NCI-H128 (cell line): ENCODE measurements around the gene NOVA2.
A peak's percentile ranks its signal among the peaks of the same experiment; 100 is the strongest.
"Not testable (repeated sequence)": the region's sequence is repeated elsewhere in the genome, so short reads cannot be mapped to it uniquely, and the experiment has no call there.

Experiments
- DNase-seq: peaks from one replicate; lab custom pipeline; 2025; ENCODE audit not compliant: unreplicated experiment; lab: John Stamatoyannopoulos, UW

NOVA2 gene

DNA sequence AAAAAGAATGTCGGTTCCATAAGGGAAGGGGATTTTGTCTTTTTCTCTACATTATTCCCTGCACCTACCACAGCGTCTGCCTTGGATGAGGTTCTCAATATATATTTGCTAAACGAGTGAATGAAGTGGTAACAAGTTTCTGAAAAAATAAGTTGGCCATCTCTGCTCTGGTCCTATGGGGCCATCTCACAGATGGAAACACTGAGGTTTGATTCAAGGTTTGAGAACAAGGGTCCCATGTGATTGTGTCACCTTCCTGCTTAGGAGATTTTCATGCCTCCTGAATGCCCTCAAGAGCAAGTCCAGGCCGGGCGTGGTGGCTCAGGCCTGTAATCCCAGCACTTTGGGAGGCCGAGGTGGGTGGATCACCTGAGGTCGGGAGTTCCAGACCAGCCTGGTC is 74.4 kb downstream of the NOVA2 start:
- DNase-seq, result no peak

DNA sequence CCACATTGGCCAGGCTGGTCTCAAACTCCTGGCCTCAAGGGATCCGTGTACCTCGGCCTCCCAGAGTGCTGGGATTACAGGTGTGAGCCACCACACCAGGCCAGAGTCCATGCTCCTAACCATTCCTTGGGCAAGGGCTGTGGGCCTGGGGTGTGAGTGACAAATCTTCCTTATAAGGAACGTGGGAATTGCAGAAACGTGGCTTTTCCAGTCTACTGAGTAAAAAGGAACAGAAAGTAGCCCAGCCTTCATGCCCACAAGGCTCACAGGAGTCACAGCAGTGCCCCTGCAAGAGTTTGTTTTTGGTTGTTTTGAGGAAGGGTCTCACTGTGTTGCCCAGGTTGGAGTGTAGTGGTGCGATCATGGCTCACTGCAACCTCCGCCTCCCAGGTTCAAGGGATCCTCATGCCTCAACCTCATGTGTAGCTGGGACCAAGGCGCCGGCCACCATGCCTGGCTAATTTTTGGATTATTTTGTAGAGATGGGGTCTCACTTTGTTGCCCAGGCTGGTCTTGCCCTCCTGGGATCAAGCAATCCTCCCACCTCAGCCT is 76.3 kb downstream of the NOVA2 start:
- DNase-seq, result no peak

DNA sequence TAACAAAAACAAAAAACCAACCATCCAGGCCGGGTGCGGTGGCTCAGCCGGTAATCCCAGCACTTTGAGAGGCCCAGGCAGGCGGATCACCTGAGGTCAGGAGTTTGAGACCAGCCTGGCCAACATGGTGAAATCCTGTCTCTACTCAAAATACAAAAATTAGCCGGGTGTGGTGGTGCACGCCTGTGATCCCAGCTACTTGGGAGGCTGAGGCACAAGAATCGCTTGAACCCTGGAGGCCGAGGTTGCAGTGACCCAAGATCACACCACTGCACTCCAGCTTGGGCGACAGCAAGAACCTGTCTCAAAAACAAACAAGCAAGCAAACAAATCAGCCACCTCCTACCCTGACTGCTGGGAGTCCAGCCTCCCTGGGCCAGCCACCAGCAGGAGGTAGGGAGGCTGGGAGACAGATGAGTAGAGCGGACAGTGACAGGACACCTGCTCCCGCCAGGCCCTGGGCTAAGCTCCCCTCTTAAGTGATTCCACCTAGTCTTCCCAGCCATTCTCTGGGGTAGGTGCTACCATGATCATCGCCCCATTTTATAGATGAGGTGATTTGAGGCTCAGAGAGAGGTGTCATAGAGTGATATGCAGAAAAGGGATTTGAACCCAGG is 77.6 kb downstream of the NOVA2 start:
- not testable (repeated sequence) for DNase-seq

DNA sequence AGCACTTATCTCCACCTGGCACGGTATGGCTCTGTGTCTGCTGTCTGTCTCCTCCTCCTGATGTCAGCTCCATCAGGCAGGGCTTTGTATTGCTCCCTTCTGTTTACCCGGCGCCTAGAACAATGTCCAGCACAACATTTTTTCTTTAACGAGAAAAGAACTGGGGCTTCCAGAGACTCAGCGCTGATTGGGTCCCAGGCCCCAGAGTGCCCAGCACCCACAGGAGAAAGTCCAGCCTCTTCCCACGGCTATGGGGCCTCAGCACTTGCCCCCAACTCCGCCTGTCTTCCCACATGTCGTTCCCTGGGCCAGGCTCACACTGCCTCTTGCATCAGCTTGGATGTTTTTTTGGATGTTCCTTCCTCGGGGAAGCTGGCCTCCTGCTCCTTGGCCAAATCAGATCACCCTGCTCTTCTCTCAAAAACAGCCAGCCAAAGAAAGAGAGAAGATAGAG is 78.1 kb downstream of the NOVA2 start:
- no peak for DNase-seq

DNA sequence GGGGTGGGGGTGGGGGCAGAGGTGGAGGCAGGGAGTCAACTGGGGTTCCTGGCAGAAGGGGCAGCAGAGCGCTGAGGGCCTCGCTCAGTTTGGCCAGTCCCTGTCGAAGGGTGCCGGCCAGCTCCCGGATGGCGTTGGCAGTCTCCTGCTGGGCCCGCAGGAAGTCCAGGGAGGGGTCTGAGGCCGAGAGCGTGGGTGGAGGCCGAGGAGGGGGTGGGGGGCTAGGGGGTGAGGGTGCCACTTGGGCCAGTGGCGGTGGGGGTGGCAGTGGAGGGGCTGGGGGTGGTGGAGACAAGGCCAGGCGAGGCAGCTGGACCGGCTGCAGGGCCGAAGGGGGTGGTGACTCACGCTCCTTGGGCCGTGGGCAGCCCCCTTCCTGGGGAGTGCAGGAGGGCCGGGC is 82.8 kb downstream of the NOVA2 start:
- DNase-seq, result no peak

DNA sequence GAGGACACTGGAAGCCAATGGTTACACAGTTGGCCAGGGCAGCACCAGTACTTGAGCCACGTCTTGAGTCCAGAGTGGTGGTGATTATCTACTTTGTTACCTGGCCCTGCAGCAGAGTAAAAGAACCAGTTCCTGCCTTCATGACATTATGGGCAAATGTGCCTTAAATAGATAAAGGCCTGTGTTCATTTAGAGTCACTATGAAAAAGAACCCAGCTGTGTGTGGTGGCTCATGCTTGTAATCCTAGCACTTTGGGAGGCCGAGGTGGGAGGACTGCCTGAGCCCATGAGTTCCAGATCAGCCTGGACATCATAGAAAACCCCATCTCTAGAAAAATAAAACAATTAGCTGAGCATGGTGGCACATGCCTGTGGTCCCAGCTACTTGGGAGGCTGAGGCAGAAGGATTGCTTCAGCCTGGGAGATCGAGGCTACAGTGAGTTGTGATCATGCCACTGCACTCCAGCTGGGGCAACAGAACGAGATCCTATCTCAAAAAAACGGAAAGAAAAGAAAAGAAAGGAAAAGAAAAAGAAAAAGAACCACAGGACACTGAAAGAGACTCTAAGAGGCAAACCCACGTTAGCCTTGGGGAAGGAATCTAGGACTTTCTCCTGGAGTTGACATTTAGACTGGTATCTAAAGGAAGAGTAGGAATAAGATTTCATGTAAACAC is 84.3 kb downstream of the NOVA2 start:
- no peak for DNase-seq

DNA sequence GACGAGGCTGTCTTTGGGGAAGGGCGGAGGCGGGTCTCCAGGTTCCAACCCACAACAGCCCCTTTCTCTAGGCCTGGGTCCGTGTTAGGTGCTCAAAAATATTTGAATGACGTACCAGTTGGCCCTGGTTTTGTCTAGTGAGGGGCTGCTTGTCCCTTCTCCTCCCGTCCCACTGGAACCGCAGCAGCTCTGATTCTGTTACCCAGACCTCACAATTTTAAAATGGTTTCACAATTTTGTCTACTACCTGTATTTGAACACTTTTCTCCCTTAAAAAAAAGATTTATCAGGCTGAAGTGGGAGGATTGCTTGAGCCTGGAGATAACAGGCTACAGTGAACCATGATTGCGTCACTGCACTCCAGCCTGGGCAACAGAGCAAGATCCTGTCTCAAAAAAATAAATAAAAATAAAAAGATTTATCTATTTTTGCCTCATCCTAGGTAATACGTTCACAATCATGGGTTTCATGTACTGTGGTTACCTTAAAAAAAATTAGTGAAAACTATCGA is 86.4 kb downstream of the NOVA2 start:
- DNase-seq, result no peak

DNA sequence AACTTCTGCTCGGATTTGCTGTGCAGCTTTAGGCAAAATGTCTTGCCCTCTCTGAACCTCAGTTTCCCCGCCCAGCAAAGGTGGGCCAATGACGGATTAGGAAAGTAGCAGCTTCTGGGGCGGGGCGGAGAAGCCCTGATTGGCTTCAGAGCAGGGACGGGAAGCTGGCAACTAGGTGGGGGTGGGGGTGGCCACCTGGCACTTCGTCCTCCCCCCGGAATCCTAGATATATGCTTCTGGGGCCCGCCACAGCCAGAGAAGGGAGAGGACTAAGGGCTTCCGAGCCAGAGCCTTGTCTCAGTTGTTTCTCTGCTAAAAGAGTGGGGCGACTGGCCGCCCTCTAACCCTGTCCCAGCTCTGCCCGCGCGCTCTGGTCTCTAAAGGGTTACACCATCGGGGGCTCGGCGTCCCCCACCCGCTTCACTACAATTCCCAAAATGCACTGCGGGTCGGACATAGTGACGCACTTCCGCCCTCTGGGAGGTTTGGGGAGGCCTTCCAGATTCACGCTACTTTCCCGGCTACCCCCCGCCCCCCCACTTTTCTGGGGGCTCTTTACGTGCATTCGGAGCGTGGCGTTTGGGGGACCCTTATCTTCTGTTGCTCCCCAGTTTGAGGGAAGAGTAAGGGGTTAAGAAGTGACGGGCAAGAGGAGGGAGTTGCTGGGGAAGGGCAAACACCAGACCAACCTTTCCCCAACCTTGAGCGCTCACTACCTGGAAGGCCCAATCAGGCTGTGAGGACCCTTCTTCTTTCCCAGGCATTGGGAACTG is 87.1 kb downstream of the NOVA2 start:
- DNase-seq, result peak; percentile 85

DNA sequence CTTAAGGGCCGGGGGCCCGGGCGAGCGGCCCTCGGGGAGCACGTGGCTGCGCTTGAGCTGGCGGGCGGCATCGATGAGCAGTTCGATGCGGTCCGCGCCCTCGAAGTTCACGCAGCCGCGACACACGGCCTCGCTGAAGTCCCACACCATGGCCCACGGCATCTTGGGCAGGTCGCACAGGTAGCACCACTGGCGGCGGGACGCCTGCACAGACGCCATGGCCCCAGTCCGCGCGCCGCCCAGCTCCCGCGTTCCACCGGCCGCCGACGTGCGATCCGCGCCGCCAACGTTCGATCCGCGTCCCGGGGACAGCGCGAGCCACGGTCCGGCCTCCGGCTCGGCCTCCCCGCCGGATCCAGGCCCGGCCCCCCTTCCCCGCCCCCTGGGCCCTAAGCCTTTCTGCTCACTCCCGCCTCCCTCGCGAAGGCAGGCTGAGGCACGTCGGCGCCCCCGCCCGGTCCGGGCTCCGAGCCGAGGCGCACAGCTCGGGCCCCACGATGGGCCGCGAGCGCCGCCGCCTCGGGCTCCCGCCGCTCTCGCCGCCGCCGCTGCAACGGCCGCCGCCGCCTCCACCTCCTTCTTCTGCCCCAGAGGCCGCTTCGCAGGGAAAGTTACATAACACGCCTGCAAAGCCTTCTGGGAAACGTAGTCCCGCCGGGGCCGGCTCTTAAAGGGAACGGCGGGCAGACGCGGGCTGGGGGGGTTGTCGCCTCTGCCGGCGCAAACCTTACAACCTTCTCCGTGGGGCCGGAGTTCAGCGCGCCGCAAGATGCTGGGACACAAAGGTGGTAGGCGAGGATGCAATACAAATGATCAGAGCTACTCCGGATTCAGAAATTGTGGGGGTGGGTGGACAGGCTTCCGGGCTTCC is 87.9 kb downstream of the NOVA2 start, which contains the start of gene IRF2BP1:
Gene IRF2BP1 (minus strand): TSS at position 586 of the 871 bp plus-strand sequence. CDS start 367 bp downstream, at position 219.
- DNase-seq, result peak; percentile 84

DNA sequence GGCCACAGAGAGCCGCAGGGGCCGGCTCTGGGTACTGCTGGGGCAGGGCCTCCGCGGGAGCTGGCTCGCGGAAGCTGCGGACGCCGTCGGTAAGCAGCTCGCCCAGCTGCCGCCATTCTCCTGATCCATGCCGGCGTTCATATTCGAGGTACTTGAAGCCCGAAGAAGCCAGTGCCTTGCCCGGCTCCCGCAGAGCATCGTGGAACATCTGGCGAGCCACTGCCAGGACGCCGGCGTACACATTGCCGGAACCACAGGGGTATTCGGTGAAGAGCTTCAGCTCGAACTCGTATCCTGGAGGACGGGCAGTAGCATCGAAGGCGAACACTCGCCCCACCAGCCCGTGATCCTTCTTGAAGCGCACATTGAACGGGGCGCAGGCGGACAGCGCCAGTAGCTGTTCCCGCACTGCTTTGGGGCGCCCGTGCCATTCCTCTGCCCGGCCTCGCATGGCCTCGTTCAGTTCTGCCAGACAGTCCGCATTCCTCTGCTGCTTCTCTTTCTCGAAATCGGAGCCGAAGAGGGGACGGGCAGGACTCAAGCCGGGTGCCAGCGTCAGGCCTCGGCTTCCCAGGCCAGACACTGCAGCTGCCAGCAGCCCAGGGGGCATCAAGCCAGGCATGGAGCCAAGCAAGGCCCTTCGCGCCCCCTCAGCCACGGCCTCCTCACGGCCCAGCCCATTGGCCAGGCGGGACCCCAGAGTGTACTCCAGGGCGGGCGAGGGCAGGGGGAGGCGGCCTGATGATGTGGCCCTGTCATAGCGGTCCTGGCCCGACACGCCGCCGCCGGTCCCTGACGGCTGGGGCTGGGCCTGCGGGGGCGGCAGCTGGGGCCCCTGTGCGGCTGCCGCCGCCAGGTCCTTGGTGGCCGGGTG is 88.7 kb downstream of the NOVA2 start:
- DNase-seq, result no peak

DNA sequence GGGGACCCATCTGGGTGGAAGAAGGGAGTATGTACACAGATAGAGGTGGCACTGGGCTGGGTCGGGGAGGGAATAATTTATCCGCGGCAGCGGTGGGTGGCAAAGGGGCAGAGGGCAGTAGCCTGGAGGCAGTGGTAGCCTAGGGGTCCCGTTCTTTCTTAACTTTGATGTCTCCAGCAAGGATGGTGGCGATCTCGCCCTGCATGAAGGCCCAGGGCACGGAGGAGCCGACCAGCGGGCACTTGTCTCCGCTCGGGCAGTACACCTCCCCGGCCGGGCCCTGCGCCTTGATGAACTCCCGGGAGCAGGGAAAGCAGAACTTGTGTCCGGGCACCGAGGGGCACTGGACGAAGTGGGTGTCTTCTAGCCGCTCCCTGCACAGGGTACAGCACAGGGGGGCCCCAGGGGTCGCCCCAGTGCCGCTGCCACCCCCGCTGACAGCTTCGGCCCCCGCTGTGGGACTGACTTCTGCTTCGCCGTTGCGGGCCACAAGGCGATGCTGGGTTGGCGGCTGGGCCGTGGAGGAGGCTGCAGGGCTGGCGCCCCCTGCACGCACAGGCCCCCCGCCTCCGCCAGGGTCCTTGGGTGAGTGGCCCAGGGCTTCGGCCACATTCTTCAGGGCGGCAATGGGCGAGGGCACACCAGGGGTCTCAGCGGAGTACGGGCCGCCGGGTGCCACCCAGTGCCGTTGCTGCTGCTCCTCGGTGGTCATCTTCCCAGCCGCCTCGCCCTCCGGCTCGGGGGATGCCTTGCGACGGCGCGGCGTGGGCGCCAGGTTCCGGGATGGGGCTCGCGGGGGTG is 89.6 kb downstream of the NOVA2 start:
- DNase-seq, result no peak
